Right atrium auricular region (tissue), 2 donors: Measurements from ENCODE around the gene FMOD. TPM values are rescaled to one million over a fixed set of nuclear protein-coding genes. Genes with fewer than 3 reads are reported as not detected.
A peak's percentile ranks its signal among the peaks of the same experiment; 100 is the strongest.

Experiments
- DNase-seq: peaks from one replicate; pipeline ENCODE4 v3.0.0-alpha.2; 2019; ENCODE audit warnings: low spot score
- H3K27ac ChIP-seq, 2 donors: fragments of 200-600 bp; sonication (generic); 1 replicate in 1 of 2; 2 replicates in 1 of 2; pipeline ENCODE4 v1.5.1; 2016 to 2019
- H3K27me3 ChIP-seq, 2 donors: fragments of 200-600 bp; sonication (generic); one replicate each; pipeline versions ENCODE4 v1.5.1 to v1.6.0; 2017 to 2019
- H3K36me3 ChIP-seq: fragments of 200-600 bp; sonication (generic); one replicate; pipeline ENCODE4 v1.5.1; 2016
- H3K4me1 ChIP-seq, 2 donors: fragments of 200-600 bp; sonication (generic); one replicate each; pipeline versions ENCODE4 v1.5.1 to v1.6.0; 2017 to 2019
- H3K4me3 ChIP-seq, 2 donors: fragments of 200-600 bp; sonication (generic); 1 replicate in 1 of 2; 2 replicates in 1 of 2; pipeline ENCODE4 v1.5.1; 2017 to 2019; ENCODE audit warnings: mild to moderate bottlenecking in 1 of 2, moderate library complexity in 1 of 2
- H3K9me3 ChIP-seq, 2 donors: fragments of 200-600 bp; sonication (generic); one replicate each; pipeline ENCODE4 v1.5.1; 2019
- total RNA-seq, 2 donors: library from RNA; depleted of rRNA; stranded (reverse); fragments of >200 nt; gene quantifications; one replicate each; pipeline ENCODE4 v1.1.0, GENCODE V29; 2016
- TF ChIP-seq, protein P1 (sequence below), 2 donors: fragments of 200-600 bp; sonication (generic); IDR thresholded peaks; one replicate each; pipeline ENCODE4 v1.5.1; 2019; ENCODE audit warnings: antibody characterized with exemption in 2 of 2

Gene FMOD
- total RNA-seq, 2 donors from 2014 or later = 34.2 to 122 TPM

DNA sequence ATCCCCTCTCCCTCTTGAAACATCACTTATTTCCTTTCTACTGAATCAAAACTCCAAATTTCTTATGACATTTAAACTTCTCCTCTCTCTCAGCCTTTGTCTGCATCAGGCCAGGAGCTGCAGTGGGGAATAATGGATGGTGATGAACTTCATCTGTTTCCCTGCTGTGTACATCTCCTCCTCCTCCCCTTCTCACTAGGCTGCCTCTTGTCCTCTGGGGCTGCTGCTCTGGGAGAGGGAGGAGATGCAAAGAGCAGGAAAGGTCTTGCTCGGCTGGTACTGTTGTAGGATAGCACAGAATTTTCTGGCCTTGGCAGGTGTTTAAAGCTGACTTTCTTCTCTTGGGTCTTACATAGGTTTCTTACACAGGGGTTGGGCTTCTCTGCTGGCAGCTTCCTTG lies 31.1 kb upstream of the FMOD start:
- TF ChIP-seq, protein P1, sequence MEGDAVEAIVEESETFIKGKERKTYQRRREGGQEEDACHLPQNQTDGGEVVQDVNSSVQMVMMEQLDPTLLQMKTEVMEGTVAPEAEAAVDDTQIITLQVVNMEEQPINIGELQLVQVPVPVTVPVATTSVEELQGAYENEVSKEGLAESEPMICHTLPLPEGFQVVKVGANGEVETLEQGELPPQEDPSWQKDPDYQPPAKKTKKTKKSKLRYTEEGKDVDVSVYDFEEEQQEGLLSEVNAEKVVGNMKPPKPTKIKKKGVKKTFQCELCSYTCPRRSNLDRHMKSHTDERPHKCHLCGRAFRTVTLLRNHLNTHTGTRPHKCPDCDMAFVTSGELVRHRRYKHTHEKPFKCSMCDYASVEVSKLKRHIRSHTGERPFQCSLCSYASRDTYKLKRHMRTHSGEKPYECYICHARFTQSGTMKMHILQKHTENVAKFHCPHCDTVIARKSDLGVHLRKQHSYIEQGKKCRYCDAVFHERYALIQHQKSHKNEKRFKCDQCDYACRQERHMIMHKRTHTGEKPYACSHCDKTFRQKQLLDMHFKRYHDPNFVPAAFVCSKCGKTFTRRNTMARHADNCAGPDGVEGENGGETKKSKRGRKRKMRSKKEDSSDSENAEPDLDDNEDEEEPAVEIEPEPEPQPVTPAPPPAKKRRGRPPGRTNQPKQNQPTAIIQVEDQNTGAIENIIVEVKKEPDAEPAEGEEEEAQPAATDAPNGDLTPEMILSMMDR (IDR thresholded peaks at IDR 0.05) = no peak
- H3K4me1 ChIP-seq = peaks cover 0 to 25% of the 10 kb centered on the region in 2 donors
- H3K27me3 ChIP-seq = no peaks in the 10 kb centered on the region
- H3K36me3 ChIP-seq = no peaks in the 10 kb centered on the region
- H3K4me3 ChIP-seq = no peak overlapping the region
- no peak overlapping the region for H3K27ac ChIP-seq
- no peaks in the 10 kb centered on the region for H3K9me3 ChIP-seq
- DNase-seq = no peak

GRCh38 chr1:203381151-203381751 lies 30.3 kb upstream of the FMOD start:
- H3K36me3 ChIP-seq = no peaks in the 10 kb centered on the region
- no peaks in the 10 kb centered on the region for H3K27me3 ChIP-seq
- H3K4me3 ChIP-seq = no peak overlapping the region
- H3K27ac ChIP-seq = no peak overlapping the region
- no peaks in the 10 kb centered on the region for H3K9me3 ChIP-seq
- peaks cover 0 to 25% of the 10 kb centered on the region in 2 donors for H3K4me1 ChIP-seq
- no peak for DNase-seq
- TF ChIP-seq, protein P1 (IDR thresholded peaks at IDR 0.05) = no peak

- H3K9me3 ChIP-seq = no peaks in the 10 kb centered on the region
- peaks cover 0 to 25% of the 10 kb centered on the region in 2 donors for H3K4me1 ChIP-seq
- no peak for DNase-seq
- TF ChIP-seq, protein P1 (IDR thresholded peaks at IDR 0.05) = no peak
- no peaks in the 10 kb centered on the region for H3K36me3 ChIP-seq
- no peaks in the 10 kb centered on the region for H3K27me3 ChIP-seq
- no peak overlapping the region for H3K4me3 ChIP-seq
- H3K27ac ChIP-seq = no peak overlapping the region
These were observed 29.7 kb upstream of the FMOD start for GRCh38 chr1:203380420-203381150.

DNA sequence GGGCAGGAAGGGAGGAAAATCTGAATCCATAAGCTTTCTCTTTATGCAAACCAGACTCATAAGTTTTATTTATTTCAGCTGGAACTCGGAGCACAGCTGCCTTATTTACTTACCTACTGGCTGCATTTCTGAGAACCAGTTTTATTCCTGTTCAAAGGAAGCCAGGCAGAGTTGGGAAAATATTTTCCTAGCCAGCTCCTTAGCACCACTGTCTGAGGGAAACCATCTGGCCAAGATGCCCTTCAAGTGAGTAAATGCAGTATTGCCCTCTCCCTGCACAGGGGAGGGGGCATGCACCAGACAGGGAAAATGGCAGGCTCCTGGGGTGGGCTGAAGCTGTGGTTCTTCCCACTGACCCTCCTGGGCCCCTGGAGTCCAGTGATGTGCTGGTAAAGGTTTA lies 28.9 kb upstream of the FMOD start:
- TF ChIP-seq, protein P1 (IDR thresholded peaks at IDR 0.05) = no peak
- no peaks in the 10 kb centered on the region for H3K9me3 ChIP-seq
- H3K27ac ChIP-seq = peak overlapping the region; percentile 6 to 53
- no peak for DNase-seq
- H3K4me3 ChIP-seq = no peak overlapping the region
- H3K27me3 ChIP-seq = no peaks in the 10 kb centered on the region
- H3K36me3 ChIP-seq = no peaks in the 10 kb centered on the region
- peaks cover 0 to 25% of the 10 kb centered on the region in 2 donors for H3K4me1 ChIP-seq

- Histone ChIP-seq H3K4me1 (peaks cover 0 to 36% of the 10 kb centered on the region in 2 donors), H3K27me3 (no peaks in the 10 kb centered on the region), H3K27ac (peak overlapping the region; percentile 6 to 53), H3K36me3 (no peaks in the 10 kb centered on the region), H3K4me3 (no peak overlapping the region), H3K9me3 (no peaks in the 10 kb centered on the region)
- no peak for DNase-seq
- TF ChIP-seq, protein P1 (IDR thresholded peaks at IDR 0.05) = no peak
These were observed 27.8 kb upstream of the FMOD start for GRCh38 chr1:203378556-203379245.
